GM18519 (cell line): ENCODE data around the gene NLN.
"Not testable (repeated sequence)": the region's sequence is repeated elsewhere in the genome, so short reads cannot be mapped to it uniquely, and the experiment has no call there.

Source experiments
- ATAC-seq: cut with Tn5 transposase; IDR thresholded peaks from one replicate; pipeline ENCODE4 v1.9.1; 2021; ENCODE audit warnings: mild to moderate bottlenecking, moderate library complexity; ENCODE audit not compliant: unreplicated experiment, low FRiP score

NLN gene

GRCh38 chr5:65730910-65731309, 8.9 kb downstream of the NLN start:
- no peak for ATAC-seq

GRCh38 chr5:65732046-65732445, 10.0 kb downstream of the NLN start:
- not testable (repeated sequence) for ATAC-seq

DNA sequence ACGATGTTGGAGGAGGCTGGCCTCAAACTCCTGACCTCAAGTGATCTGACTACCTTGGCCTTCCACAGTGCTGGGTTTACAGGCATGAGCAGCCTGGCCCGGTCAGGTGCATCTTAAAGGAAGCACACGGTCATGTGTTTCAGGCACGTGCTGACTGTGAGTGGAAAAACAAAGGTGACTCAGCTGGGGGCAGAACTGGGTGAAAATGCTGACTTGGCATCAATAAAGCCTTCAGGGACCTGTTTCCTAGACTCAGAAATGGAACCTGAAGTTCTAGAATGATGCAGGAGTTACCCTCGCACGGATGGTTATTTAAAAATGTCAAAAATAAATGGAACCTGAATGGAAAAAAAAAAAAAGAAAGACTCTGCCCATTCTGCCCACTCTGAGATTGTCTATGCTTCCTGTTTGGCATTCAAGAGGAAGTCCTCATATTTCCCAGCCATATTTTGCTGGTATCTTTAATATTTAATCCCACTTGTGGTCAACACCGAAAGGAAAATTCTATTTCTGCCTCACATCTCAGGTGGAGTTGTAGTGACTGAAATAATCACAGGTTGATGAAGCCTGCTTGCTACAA, 12.3 kb downstream of the NLN start:
- ATAC-seq = not testable (repeated sequence)

GRCh38 chr5:65734921-65735320, 12.9 kb downstream of the NLN start:
- no peak for ATAC-seq

DNA sequence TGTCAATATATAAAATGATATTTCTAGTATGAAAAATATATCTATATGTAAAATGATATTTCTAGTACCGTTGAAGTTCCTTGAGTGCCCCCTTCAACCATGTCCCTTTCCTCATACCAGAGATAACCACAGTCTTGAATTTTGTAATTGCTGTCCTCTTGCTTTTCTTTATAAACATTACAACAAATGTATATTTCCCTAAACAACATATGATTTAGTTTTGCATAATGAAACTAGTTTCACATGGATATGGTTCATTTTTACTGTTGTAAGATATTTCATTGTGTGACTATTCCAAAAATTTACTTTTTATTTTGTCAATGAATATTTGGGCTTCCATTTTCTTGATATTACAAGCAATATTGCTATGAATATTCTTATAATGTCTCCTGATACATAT, 14.0 kb downstream of the NLN start:
- no peak for ATAC-seq

- ATAC-seq = no peak
These were observed 15.8 kb downstream of the NLN start for GRCh38 chr5:65737842-65738241.

- no peak for ATAC-seq
These were observed 16.3 kb downstream of the NLN start for GRCh38 chr5:65738305-65738704.

DNA sequence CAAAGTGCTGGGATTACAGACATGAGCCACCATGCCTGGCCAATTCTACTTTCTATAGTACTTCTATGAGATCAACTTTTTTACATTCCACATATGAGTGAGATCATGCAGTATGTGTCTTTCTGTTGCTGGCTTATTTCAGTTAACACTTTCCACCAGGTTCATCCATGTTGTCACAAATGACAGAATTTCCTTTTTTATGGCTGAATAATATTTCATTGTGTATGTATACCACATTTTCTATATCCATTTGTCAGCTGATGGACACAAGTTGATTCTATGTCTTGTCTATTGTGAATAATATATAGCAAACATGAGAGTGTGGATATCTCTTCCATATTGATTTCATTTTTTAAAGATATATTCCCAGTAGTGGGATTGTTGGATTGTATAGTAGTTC, 17.2 kb downstream of the NLN start:
- no peak for ATAC-seq

- peak; percentile 67 for ATAC-seq
These were observed 20.7 kb downstream of the NLN start for GRCh38 chr5:65742565-65743231.

- ATAC-seq = no peak
These were observed 27.3 kb downstream of the NLN start for GRCh38 chr5:65749221-65749844.

DNA sequence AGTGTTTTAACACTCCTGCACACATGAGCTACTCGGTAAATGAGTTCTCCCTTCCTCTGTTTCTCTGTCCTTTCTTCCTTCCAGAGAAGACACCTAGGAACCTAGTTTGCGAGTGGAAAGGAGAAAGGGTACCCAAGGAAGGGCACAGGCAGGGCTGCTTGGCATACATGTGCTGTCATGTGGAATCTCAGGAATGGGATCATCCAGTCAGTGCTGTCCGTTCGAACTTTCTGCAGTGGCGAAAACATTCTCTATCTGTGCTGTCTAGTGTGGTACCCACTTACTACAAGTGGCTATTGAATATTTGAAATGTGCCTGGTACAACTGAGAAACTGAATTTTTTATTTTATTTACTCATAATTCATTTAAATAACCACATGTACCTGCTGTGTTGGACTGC, 28.0 kb downstream of the NLN start:
- ATAC-seq = no peak

DNA sequence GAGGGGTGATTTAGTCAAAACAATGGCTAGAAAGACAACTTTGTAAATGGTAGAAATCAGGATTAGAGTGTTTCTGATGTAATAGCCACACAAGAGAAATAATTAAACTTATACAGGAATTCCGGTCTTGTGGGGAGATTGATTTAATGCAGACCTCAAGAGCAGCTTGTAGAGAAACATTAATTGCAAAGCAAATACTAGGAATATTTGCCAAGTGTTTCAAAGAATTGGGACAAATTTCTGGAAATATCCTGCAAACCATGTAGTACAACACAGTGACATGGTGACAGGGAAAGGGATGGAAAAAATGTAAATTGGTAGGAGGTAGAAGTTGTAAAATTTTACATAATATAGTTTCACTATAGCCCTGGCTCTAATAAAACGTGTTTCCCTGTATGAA, 28.9 kb downstream of the NLN start:
- no peak for ATAC-seq

- no peak for ATAC-seq
These were observed 31.2 kb downstream of the NLN start for GRCh38 chr5:65753189-65753588.

DNA sequence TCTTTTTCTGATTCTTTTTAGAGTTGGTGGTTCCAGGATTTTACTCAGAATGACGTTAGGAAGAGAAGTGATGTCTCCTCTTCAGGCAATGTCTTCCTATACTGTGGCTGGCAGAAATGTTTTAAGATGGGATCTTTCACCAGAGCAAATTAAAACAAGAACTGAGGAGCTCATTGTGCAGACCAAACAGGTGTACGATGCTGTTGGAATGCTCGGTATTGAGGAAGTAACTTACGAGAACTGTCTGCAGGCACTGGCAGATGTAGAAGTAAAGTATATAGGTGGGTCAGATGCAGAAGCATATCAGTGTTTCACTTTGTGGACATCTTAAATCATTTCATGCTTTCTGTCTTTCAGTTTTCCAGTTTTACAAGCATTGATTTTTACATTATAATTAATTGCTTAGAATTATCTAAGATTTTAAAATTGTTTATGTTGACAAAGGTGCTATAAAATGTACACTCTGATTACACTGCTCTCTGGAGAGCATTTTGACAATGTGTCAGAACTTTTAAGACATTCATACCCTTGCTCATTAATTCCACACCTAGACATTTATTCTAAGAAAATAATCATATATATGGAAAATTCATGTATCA, 36.6 kb downstream of the NLN start:
- no peak for ATAC-seq

DNA sequence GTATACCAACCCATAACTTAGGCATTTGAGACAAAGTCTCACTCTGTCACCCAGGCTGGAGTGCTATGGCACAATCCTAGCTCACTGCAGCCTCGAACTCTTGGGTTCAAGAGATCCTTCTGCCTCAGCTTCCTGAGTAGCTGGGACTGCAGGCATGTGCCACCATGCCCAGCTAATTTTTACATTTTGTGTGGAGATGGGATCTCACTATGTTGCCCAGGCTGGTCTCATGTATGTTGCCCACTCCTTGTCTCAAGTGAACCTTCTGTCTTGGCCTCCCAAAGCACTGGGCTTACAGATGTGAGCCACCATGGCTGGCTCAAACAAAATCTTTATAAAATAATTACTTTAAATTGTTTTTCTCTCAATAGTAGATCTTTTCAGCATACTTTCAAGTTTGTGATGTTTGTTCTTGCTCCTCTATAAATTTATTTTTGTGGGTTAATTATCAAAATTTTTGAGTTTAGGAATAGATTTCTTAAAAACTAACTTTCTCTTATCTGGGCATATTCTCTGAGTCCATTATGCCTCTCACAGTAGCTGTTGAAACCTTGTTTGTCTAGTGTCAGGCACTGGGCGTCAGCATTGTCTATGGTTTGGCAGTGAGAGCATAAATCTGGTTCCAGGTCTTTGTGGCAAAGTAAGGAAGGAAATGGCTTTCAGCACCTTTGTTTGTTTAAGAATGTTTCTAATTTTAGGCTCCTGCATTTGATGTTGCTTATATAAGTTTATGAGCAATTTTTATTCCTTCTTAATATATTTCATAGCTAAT, 38.7 kb downstream of the NLN start:
- no peak for ATAC-seq

GRCh38 chr5:65762234-65762633, 40.2 kb downstream of the NLN start:
- ATAC-seq = no peak

DNA sequence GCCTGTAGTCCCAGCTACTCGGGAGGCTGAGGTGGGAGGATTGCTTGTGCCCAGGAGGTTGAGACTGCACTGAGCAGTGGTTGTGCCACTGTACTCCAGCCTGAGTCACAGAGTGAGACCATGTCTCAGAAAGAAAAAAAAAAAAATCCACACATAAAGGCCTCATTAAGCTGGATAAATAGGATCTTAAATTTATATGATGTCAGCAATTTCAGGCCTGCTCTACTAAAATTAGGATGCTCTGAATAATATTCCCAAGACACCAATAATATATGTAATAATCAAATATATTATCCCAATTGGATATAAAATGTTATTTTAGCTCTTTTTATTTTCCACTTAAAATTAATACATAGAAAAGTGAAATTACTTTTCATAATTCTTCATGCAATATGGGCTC, 43.6 kb downstream of the NLN start:
- no peak for ATAC-seq

DNA sequence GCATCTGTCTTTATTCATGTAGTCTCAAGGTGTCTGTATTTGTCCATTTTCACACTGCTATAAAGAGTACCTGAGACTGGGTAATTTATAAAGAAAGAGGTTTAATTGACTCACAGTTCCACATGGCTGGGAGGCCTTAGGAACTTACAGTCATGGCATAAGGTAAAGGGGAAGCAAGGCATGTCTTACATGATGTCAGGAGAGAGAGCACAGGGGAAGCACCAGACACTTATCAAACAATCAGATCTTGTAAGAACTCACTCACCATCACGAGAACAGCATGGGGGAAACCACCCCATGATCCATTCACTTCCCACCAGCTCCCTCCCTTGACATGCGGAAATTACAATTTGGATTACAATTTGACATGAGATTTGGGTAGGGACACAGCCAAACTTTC, 44.2 kb downstream of the NLN start:
- ATAC-seq = no peak

DNA sequence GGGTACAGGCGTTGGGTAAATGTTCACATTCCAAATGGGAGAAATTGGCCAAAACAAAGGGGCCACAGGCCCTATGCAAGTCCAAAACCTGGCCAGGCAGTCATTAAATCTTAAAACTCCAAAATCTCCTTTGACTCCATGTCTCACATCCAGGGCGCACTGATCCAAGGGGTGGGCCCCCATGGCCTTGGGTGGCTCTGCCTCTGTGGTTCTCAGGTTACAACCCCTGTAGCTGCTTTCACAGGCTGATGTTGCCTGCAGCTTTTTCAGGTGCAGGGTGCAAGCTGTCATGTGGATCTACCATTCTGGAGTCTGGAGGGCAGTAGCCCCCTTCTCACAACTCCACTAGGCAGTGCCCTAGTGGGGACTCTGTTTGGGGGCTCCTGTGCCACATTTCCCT, 44.8 kb downstream of the NLN start:
- ATAC-seq = no peak

GRCh38 chr5:65767565-65767964, 45.6 kb downstream of the NLN start:
- ATAC-seq = no peak

DNA sequence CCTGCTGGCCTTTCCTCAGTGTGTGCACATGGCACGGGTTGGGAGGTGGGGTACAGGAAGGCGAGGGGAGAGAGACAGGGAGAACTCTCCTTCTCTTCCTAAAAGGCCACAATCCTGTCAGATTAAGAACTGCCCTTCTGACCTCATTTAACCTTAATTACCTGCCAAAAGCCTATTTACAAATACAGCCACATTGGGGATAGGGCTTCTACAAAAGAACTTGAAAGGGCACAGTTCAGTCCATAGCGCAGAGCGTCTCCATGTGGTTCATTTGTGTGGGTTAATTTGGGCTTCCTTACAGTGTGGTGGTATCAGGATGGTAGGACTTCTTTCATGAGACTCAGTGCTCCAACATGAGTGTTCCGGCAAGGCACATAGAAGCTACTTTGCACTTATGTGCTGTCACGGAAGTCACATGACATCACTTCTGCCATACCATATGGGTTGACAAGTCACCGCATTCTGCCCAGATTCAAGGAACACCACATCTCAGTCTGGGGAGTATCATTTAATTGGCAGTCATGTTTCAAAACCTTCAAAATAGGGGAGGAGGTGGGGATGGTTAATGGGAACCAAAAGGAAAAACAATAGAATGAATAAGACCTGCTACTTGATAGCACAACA, 46.8 kb downstream of the NLN start:
- ATAC-seq = no peak
